ENCODE data around the gene PIK3R3. TPM values are rescaled to one million over a fixed set of nuclear protein-coding genes. Genes with fewer than 3 reads are reported as not detected.

PIK3R3 gene
- total RNA-seq, 5 donors from 2014 or later (not counting 1 experiment from before 2014, with no cell fraction given): 0.65 to 2.3 (median 1.1) TPM

- Mint-ChIP-seq H3K4me1 (no peaks in the 10 kb centered on the region), H3K9me3 (no peaks in the 10 kb centered on the region), H3K27me3 (no peaks in the 10 kb centered on the region), H3K36me3 (peaks cover 32% of the 10 kb centered on the region), H3K4me3 (no peak overlapping the region), H3K27ac (no peak overlapping the region)
- H3K4me1 ChIP-seq (ENCODE audit: control insufficient read depth in 1 of 2, extremely low read depth in 1 of 2, insufficient read depth in 2 of 2, low read length in 2 of 2): no peaks in the 10 kb centered on the region
- peaks cover 0 to 11% of the 10 kb centered on the region in 2 donors for H3K36me3 ChIP-seq (ENCODE audit: control insufficient read depth in 2 of 2, extremely low read depth in 1 of 2, insufficient read depth in 1 of 2, low read length in 1 of 2)
- DNase-seq (no peak), ATAC-seq (replicated peaks in 1 of 4) (no peak)
- CTCF ChIA-PET: no interaction called here
- no peak overlapping the region for H3K4me3 ChIP-seq (ENCODE audit: control insufficient read depth in 1 of 2, extremely low read depth in 1 of 2, low read length in 1 of 2)
- POLR2A ChIA-PET: interaction anchor here in 1 of 2 donors (0.6 kb wide), 1 partner anchor 699 kb away, joined by 7 read pairs; no protein-coding TSS in a partner anchor
- H3K9me3 ChIP-seq: no peaks in the 10 kb centered on the region
- 100% methylated on average over 2 of the region's 3 CpGs for WGBS (ENCODE audit: insufficient coverage)
- no peaks in the 10 kb centered on the region for H3K27me3 ChIP-seq (replicated peaks in 1 of 2; ENCODE audit: control insufficient read depth in 2 of 2, extremely low read depth in 1 of 2, insufficient read depth in 2 of 2, low read length in 1 of 2)
- H3K27ac ChIP-seq (ENCODE audit: low read length): no peak overlapping the region
Observed at GRCh38 chr1:46002551-46003150, 129.8 kb downstream of the PIK3R3 start.

GRCh38 chr1:46001081-46001785 lies 131.2 kb downstream of the PIK3R3 start:
- DNase-seq (no peak), ATAC-seq (replicated peaks in 1 of 4) (no peak)
- Mint-ChIP-seq H3K27me3 (no peaks in the 10 kb centered on the region), H3K27ac (no peak overlapping the region), H3K9me3 (no peaks in the 10 kb centered on the region), H3K4me3 (no peak overlapping the region), H3K36me3 (peaks cover 20% of the 10 kb centered on the region), H3K4me1 (no peaks in the 10 kb centered on the region)
- Histone ChIP-seq H3K4me1 (ENCODE audit: control insufficient read depth in 1 of 2, extremely low read depth in 1 of 2, insufficient read depth in 2 of 2, low read length in 2 of 2) (no peaks in the 10 kb centered on the region), H3K36me3 (ENCODE audit: control insufficient read depth in 2 of 2, extremely low read depth in 1 of 2, insufficient read depth in 1 of 2, low read length in 1 of 2) (no peaks in the 10 kb centered on the region), H3K27me3 (replicated peaks in 1 of 2; ENCODE audit: control insufficient read depth in 2 of 2, extremely low read depth in 1 of 2, insufficient read depth in 2 of 2, low read length in 1 of 2) (no peaks in the 10 kb centered on the region), H3K9me3 (no peaks in the 10 kb centered on the region), H3K4me3 (ENCODE audit: control insufficient read depth in 1 of 2, extremely low read depth in 1 of 2, low read length in 1 of 2) (no peak overlapping the region), H3K27ac (ENCODE audit: low read length) (no peak overlapping the region)
- WGBS (ENCODE audit: insufficient coverage): 100% methylated on average over 1 of the region's 3 CpGs
- ChIA-PET POLR2A (interaction anchor here in 1 of 2 donors (0.5 kb wide), 1 partner anchor 227 kb away, joined by 4 read pairs; no protein-coding TSS in a partner anchor), CTCF (interaction anchor here in 1 of 2 donors (0.6 kb wide), 1 partner anchor 180 kb away, joined by 3 read pairs; no protein-coding TSS in a partner anchor)

- no peak overlapping the region for H3K4me3 Mint-ChIP-seq
- Histone ChIP-seq H3K4me3 (ENCODE audit: control insufficient read depth in 1 of 2, extremely low read depth in 1 of 2, low read length in 1 of 2) (no peak overlapping the region), H3K27me3 (replicated peaks in 1 of 2; ENCODE audit: control insufficient read depth in 2 of 2, extremely low read depth in 1 of 2, insufficient read depth in 2 of 2, low read length in 1 of 2) (no peaks in the 10 kb centered on the region), H3K4me1 (ENCODE audit: control insufficient read depth in 1 of 2, extremely low read depth in 1 of 2, insufficient read depth in 2 of 2, low read length in 2 of 2) (no peaks in the 10 kb centered on the region), H3K9me3 (no peaks in the 10 kb centered on the region), H3K36me3 (ENCODE audit: control insufficient read depth in 2 of 2, extremely low read depth in 1 of 2, insufficient read depth in 1 of 2, low read length in 1 of 2) (no peaks in the 10 kb centered on the region), H3K27ac (ENCODE audit: low read length) (no peak overlapping the region)
- no peak for DNase-seq
- no peaks in the 10 kb centered on the region for H3K9me3 Mint-ChIP-seq
- WGBS (ENCODE audit: insufficient coverage): no CpG with 5 or more reads among the region's 2 CpGs
- no peaks in the 10 kb centered on the region for H3K4me1 Mint-ChIP-seq
- ChIA-PET POLR2A (no interaction called here), CTCF (no interaction called here)
- no peaks in the 10 kb centered on the region for H3K27me3 Mint-ChIP-seq
- H3K36me3 Mint-ChIP-seq: peaks cover 12% of the 10 kb centered on the region
- ATAC-seq (replicated peaks in 1 of 4): no peak
- no peak overlapping the region for H3K27ac Mint-ChIP-seq
Observed at GRCh38 chr1:45999507-45999906, 132.9 kb downstream of the PIK3R3 start.

GRCh38 chr1:45998020-45998617 lies 134.3 kb downstream of the PIK3R3 start:
- no peak for ATAC-seq (replicated peaks in 1 of 4)
- WGBS (ENCODE audit: insufficient coverage): no CpG with 5 or more reads among the region's 3 CpGs
- no peak overlapping the region for H3K4me3 ChIP-seq (ENCODE audit: control insufficient read depth in 1 of 2, extremely low read depth in 1 of 2, low read length in 1 of 2)
- no peaks in the 10 kb centered on the region for H3K36me3 ChIP-seq (ENCODE audit: control insufficient read depth in 2 of 2, extremely low read depth in 1 of 2, insufficient read depth in 1 of 2, low read length in 1 of 2)
- H3K27me3 ChIP-seq (replicated peaks in 1 of 2; ENCODE audit: control insufficient read depth in 2 of 2, extremely low read depth in 1 of 2, insufficient read depth in 2 of 2, low read length in 1 of 2): no peaks in the 10 kb centered on the region
- Mint-ChIP-seq H3K36me3 (peaks cover 6% of the 10 kb centered on the region), H3K9me3 (no peaks in the 10 kb centered on the region), H3K27me3 (no peaks in the 10 kb centered on the region), H3K4me3 (no peak overlapping the region), H3K27ac (no peak overlapping the region), H3K4me1 (no peaks in the 10 kb centered on the region)
- no peaks in the 10 kb centered on the region for H3K9me3 ChIP-seq
- no peaks in the 10 kb centered on the region for H3K4me1 ChIP-seq (ENCODE audit: control insufficient read depth in 1 of 2, extremely low read depth in 1 of 2, insufficient read depth in 2 of 2, low read length in 2 of 2)
- H3K27ac ChIP-seq (ENCODE audit: low read length): no peak overlapping the region
- ChIA-PET POLR2A (interaction anchor here in 1 of 2 donors (0.5 kb wide), 1 partner anchor 240 kb away, joined by 3 read pairs; no protein-coding TSS in a partner anchor), CTCF (interaction anchor here (0.5 to 0.6 kb wide), 2 partner anchors 21 to 32 kb away, joined by 3 to 10 read pairs; no protein-coding TSS in a partner anchor)
- no peak for DNase-seq

GRCh38 chr1:45995298-45995697 lies 137.1 kb downstream of the PIK3R3 start:
- 80% methylated on average over 1 of the region's 8 CpGs for WGBS (ENCODE audit: insufficient coverage)
- Histone ChIP-seq H3K36me3 (ENCODE audit: control insufficient read depth in 2 of 2, extremely low read depth in 1 of 2, insufficient read depth in 1 of 2, low read length in 1 of 2) (no peaks in the 10 kb centered on the region), H3K27me3 (replicated peaks in 1 of 2; ENCODE audit: control insufficient read depth in 2 of 2, extremely low read depth in 1 of 2, insufficient read depth in 2 of 2, low read length in 1 of 2) (no peaks in the 10 kb centered on the region), H3K27ac (ENCODE audit: low read length) (no peak overlapping the region), H3K9me3 (no peaks in the 10 kb centered on the region), H3K4me1 (ENCODE audit: control insufficient read depth in 1 of 2, extremely low read depth in 1 of 2, insufficient read depth in 2 of 2, low read length in 2 of 2) (no peaks in the 10 kb centered on the region), H3K4me3 (ENCODE audit: control insufficient read depth in 1 of 2, extremely low read depth in 1 of 2, low read length in 1 of 2) (no peak overlapping the region)
- ATAC-seq (replicated peaks in 1 of 4): no peak
- Mint-ChIP-seq H3K27ac (no peak overlapping the region), H3K9me3 (peaks cover 0 to 6% (median 4%) of the 10 kb centered on the region in 3 donors), H3K4me1 (peaks cover 0 to 3% (median 0%) of the 10 kb centered on the region in 3 donors), H3K4me3 (no peak overlapping the region), H3K27me3 (no peaks in the 10 kb centered on the region), H3K36me3 (peaks cover 5% of the 10 kb centered on the region)
- POLR2A ChIA-PET: no interaction called here
- DNase-seq: no peak
- CTCF ChIA-PET: interaction anchor here in 1 of 2 donors (0.7 kb wide), 1 partner anchor 228 kb away, joined by 3 read pairs; no protein-coding TSS in a partner anchor

- Histone ChIP-seq H3K27ac (ENCODE audit: low read length) (no peak overlapping the region), H3K27me3 (replicated peaks in 1 of 2; ENCODE audit: control insufficient read depth in 2 of 2, extremely low read depth in 1 of 2, insufficient read depth in 2 of 2, low read length in 1 of 2) (no peaks in the 10 kb centered on the region), H3K36me3 (ENCODE audit: control insufficient read depth in 2 of 2, extremely low read depth in 1 of 2, insufficient read depth in 1 of 2, low read length in 1 of 2) (no peaks in the 10 kb centered on the region), H3K4me1 (ENCODE audit: control insufficient read depth in 1 of 2, extremely low read depth in 1 of 2, insufficient read depth in 2 of 2, low read length in 2 of 2) (no peaks in the 10 kb centered on the region), H3K9me3 (no peaks in the 10 kb centered on the region), H3K4me3 (ENCODE audit: control insufficient read depth in 1 of 2, extremely low read depth in 1 of 2, low read length in 1 of 2) (no peak overlapping the region)
- Mint-ChIP-seq H3K4me1 (peaks cover 0 to 3% (median 0%) of the 10 kb centered on the region in 3 donors), H3K27ac (no peak overlapping the region), H3K9me3 (peaks cover 0 to 6% (median 4%) of the 10 kb centered on the region in 3 donors), H3K27me3 (no peaks in the 10 kb centered on the region), H3K36me3 (peaks cover 8% of the 10 kb centered on the region), H3K4me3 (no peak overlapping the region)
- DNase-seq (no peak), ATAC-seq (replicated peaks in 1 of 4) (no peak)
- WGBS (ENCODE audit: insufficient coverage): 88% methylated on average over 5 of the region's 6 CpGs
- POLR2A ChIA-PET: no interaction called here
- CTCF ChIA-PET: interaction anchor here in 1 of 2 donors (0.5 kb wide), 1 partner anchor 11 kb away, joined by 3 read pairs; no protein-coding TSS in a partner anchor
Observed at GRCh38 chr1:45994423-45994822, 138.0 kb downstream of the PIK3R3 start.

Measured in T-cell (primary cell).